Activated CD4-positive, alpha-beta T cell treated with anti-CD3 and anti-CD28 coated beads, Interleukin-2, amount 50 U/mL, for 24 hours (primary cell): ENCODE results near the gene PSME2.

ENCODE experiments used
- DNase-seq, 2 donors: peaks; one replicate each; pipeline ENCODE4 v3.0.0-alpha.2; 2020; ENCODE audit warnings: low read depth in 1 of 2, low spot score in 1 of 2

Gene PSME2

GRCh38 chr14:24095271-24096068 lies 50.9 kb downstream of the PSME2 start:
- peak in 1 of 2 donors; percentile 37 for DNase-seq

GRCh38 chr14:24094841-24095270 lies 51.6 kb downstream of the PSME2 start:
- peak in 1 of 2 donors; percentile 22 for DNase-seq

- peak; percentile 68 to 83 for DNase-seq
Measured at GRCh38 chr14:24093901-24094840, 52.2 kb downstream of the PSME2 start, which contains the start of gene PCK2. TSS of gene PCK2 (plus strand) at chr14:24094311. CDS start at chr14:24094406, 95 bp downstream.
